Parathyroid adenoma (tissue), 2 donors: ENCODE results near the gene TRAF4.

Experiments used
- H2AFZ ChIP-seq: fragments of 300-600 bp; sonication (generic); one replicate; pipeline ENCODE4 v1.7.0; 2017; ENCODE audit warnings: antibody characterized with exemption, mild to moderate bottlenecking
- H3K27ac ChIP-seq: fragments of 300-600 bp; sonication (generic); one replicate; pipeline ENCODE4 v1.7.0; 2017
- H3K27me3 ChIP-seq: fragments of 300-600 bp; sonication (generic); one replicate; pipeline ENCODE4 v1.7.0; 2017; ENCODE audit warnings: low read length; ENCODE audit not compliant: control insufficient read depth, insufficient read depth
- H3K36me3 ChIP-seq: fragments of 300-600 bp; sonication (generic); one replicate; pipeline ENCODE4 v1.7.0; 2017; ENCODE audit warnings: low read length; ENCODE audit not compliant: control insufficient read depth, insufficient read depth
- H3K4me1 ChIP-seq: fragments of 300-600 bp; sonication (generic); one replicate; pipeline ENCODE4 v1.7.0; 2017; ENCODE audit warnings: control low read depth
- H3K4me2 ChIP-seq: fragments of 300-600 bp; sonication (generic); one replicate; pipeline ENCODE4 v1.7.0; 2017; ENCODE audit warnings: low read length
- H3K4me3 ChIP-seq: fragments of 300-600 bp; sonication (generic); one replicate; pipeline ENCODE4 v1.7.0; 2017; ENCODE audit warnings: low read depth, low read length
- H3K79me2 ChIP-seq: fragments of 300-600 bp; sonication (generic); one replicate; pipeline ENCODE4 v1.7.0; 2017; ENCODE audit warnings: control low read depth
- H3K9ac ChIP-seq: fragments of 300-600 bp; sonication (generic); one replicate; pipeline ENCODE4 v1.7.0; 2017; ENCODE audit warnings: mild to moderate bottlenecking
- H3K9me3 ChIP-seq: fragments of 300-600 bp; sonication (generic); one replicate; pipeline ENCODE4 v1.7.0; 2017; ENCODE audit warnings: low read length; ENCODE audit not compliant: control insufficient read depth
- TF ChIP-seq, protein P1 (sequence below): fragments of 300-600 bp; sonication (generic); IDR thresholded peaks from one replicate; pipeline ENCODE4 v1.7.0; 2017; ENCODE audit warnings: antibody characterized with exemption, mild to moderate bottlenecking
- donor health status: primary hyperparathyroidism.

TRAF4 gene

DNA sequence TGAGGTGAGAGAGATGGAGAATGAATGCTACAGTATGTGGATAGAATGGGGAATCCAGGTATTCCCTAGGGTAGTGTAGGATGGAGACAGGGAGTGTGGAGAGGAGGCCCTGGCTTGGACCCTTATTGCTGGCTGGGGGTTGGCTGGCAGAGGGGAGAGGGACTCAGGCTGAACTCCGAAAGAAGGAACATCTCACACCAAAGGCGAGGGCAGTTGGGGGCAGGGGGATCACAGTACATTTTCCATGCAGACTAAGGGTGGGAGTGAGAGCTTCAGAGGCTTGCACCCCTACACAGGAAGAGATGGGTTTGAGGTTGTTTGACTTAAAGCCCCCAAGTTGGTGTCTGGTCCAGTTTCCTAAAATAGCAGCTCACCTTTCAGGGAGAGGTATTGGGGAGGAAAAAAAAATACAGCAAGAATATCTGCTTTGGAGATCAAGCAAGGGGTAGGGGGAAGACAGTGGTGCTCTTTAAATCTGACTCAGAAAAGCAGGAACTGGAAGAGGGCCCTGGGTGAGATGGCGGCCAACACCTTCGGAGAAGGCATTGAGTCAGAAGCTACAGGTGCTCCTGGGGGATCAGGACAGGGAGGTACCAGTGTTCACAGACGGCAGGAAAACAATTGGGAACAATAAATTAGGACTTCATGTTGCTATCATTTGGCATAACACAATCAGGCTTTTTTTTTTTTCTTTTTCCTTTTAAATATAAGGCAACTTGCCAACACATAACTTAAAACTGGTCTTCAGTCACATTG is 12.4 kb downstream of the TRAF4 start:
- no peak overlapping the region for H3K9ac ChIP-seq
- H3K27ac ChIP-seq, result no peak overlapping the region
- H2AFZ ChIP-seq, result no peak overlapping the region
- H3K27me3 ChIP-seq, result no peaks in the 10 kb centered on the region
- H3K4me3 ChIP-seq, result no peak overlapping the region
- H3K36me3 ChIP-seq, result no peaks in the 10 kb centered on the region
- TF ChIP-seq, protein P1, sequence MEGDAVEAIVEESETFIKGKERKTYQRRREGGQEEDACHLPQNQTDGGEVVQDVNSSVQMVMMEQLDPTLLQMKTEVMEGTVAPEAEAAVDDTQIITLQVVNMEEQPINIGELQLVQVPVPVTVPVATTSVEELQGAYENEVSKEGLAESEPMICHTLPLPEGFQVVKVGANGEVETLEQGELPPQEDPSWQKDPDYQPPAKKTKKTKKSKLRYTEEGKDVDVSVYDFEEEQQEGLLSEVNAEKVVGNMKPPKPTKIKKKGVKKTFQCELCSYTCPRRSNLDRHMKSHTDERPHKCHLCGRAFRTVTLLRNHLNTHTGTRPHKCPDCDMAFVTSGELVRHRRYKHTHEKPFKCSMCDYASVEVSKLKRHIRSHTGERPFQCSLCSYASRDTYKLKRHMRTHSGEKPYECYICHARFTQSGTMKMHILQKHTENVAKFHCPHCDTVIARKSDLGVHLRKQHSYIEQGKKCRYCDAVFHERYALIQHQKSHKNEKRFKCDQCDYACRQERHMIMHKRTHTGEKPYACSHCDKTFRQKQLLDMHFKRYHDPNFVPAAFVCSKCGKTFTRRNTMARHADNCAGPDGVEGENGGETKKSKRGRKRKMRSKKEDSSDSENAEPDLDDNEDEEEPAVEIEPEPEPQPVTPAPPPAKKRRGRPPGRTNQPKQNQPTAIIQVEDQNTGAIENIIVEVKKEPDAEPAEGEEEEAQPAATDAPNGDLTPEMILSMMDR, result no peak
- H3K4me1 ChIP-seq, result no peaks in the 10 kb centered on the region
- no peak overlapping the region for H3K4me2 ChIP-seq
- H3K79me2 ChIP-seq, result peaks cover 3% of the 10 kb centered on the region
- H3K9me3 ChIP-seq, result no peaks in the 10 kb centered on the region

DNA sequence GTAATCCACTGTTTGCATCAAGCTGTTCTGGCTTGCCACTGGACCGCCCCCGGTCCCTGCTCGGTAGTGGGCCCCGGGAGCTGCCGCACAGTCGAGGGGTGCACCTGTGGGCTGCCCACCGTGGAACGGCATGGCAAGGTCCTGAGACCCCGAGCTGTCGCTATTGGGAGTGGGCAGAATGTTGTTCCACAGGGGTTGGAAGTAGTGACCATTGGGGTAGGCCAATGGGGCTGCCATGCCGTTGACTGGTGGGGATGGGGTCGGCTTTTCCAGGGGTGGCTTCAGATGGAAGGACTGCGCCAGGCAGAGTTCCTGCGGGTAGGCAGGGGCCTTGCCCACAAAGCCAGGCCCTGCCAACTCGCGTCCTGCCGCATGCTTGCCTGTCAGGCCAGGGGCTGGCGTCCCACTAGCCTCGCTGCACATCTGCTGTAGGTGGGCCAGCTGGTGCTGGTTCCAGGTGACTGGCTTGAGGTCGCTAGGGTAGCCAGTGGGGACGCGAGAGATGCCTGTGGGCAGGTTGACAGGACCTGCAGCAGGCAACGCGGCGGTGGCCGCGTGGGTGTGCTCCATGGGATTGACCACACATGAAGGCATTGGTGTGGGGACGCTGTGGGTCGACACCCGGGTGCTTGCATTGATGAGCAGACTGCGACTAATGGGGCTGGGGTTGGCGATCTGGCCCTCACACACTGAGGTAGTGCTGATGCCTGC is 14.8 kb downstream of the TRAF4 start:
- Histone ChIP-seq H3K36me3 (no peaks in the 10 kb centered on the region), H3K4me1 (peaks cover 2% of the 10 kb centered on the region), H3K27me3 (no peaks in the 10 kb centered on the region), H3K4me2 (no peak overlapping the region), H3K9me3 (no peaks in the 10 kb centered on the region), H3K79me2 (peaks cover 3% of the 10 kb centered on the region), H3K4me3 (no peak overlapping the region), H3K27ac (no peak overlapping the region), H3K9ac (no peak overlapping the region), H2AFZ (no peak overlapping the region)
- TF ChIP-seq, protein P1, result no peak

DNA sequence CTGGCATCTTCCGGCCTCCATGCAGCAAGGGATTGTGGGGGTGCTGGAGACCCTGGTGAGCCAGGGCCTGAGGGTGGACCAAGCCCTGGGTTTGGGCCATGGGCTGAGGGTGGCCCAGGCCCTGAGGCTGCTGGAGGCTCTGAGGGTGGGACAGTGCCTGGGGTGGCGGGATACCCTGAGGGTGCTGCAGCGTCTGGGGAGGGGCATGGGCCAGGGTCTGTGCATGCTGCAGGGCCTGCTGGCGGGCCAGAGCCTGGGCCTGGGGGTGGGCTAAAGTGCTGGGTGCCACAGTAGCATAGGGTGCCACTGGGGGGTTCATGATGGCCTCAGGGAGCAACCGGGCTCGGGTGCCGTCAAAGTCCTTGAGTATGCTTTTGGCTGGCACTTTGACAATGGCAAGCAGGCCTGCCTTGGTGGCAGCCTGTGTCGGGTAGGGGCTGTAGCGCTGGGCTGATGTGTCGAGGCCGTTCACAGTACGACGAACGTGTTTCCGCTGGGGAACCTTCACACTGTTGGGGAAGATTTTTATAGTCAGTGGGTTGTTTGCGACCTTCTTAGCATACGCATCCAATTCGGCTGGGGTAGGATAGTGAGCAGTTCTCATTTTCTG is 15.6 kb downstream of the TRAF4 start:
- peaks cover 2% of the 10 kb centered on the region for H3K4me1 ChIP-seq
- TF ChIP-seq, protein P1, result no peak
- no peak overlapping the region for H2AFZ ChIP-seq
- no peak overlapping the region for H3K4me2 ChIP-seq
- no peak overlapping the region for H3K9ac ChIP-seq
- H3K4me3 ChIP-seq, result no peak overlapping the region
- H3K27me3 ChIP-seq, result no peaks in the 10 kb centered on the region
- H3K9me3 ChIP-seq, result no peaks in the 10 kb centered on the region
- H3K36me3 ChIP-seq, result no peaks in the 10 kb centered on the region
- H3K27ac ChIP-seq, result no peak overlapping the region
- peaks cover 3% of the 10 kb centered on the region for H3K79me2 ChIP-seq

DNA sequence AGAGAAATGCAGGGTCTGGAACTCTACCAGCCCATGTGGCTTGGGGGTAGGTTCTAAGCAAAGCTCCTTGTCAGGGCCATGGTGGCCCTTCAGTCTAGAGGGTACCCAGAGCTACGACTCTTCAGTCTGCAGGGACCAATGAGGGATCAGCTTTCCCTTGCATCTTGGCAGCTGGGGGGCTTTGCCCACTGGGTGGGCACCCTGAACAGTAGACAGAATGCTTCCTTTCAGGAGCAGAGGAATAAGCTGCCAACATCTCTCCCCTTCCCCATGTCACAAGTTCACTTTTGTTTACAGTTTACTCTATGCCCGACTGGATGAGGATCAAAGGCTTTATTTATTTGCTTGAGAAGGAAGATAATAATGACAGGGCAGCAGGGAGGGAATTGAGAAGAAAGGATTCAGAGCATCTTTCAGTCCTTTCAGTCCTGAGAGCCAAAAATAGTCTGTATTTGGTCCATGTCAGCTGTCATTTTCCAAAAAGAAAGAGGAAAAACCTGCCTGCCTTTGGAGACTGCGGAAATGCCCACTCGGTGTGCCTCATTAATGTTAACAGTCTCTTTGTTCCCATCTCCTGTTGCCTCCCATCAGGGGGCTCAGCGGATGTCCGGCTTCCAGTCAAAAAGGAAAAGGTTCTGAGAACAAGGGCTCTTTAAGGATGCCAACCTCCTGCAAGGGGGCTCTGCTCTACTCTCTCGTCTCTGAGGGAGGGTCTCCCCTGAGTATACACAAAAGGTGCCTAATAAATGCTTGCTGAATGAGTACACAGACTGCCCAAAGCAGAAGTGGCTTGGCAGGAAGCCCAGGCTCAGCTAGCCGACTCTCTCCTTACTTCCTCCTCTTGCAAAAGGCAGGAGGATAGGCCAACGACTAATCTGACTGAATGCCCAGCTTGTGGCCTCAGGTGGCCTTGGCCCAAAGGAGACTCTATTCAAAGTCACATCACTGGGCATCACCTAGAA is 17.1 kb downstream of the TRAF4 start:
- H3K27ac ChIP-seq, result peak overlapping the region; percentile 25
- no peaks in the 10 kb centered on the region for H3K27me3 ChIP-seq
- H3K36me3 ChIP-seq, result no peaks in the 10 kb centered on the region
- H3K4me1 ChIP-seq, result peaks cover 2% of the 10 kb centered on the region
- H3K79me2 ChIP-seq, result peaks cover 3% of the 10 kb centered on the region
- H3K4me3 ChIP-seq, result no peak overlapping the region
- no peak overlapping the region for H2AFZ ChIP-seq
- H3K9me3 ChIP-seq, result no peaks in the 10 kb centered on the region
- TF ChIP-seq, protein P1, result no peak
- no peak overlapping the region for H3K9ac ChIP-seq
- no peak overlapping the region for H3K4me2 ChIP-seq
